HepG2 (cell line): ENCODE data around the gene TRDN. TPM values are rescaled to one million over a fixed set of nuclear protein-coding genes. Genes with fewer than 3 reads are reported as not detected.

Experiments used
- ATAC-seq: fragments of 200-7000 bp; cut with Tn5 transposase; 3 replicates; pipeline ENCODE4 v1.9.1; 2020; ENCODE audit warnings: mild to moderate bottlenecking, moderate library complexity
- BruUV-seq: library from RNA; stranded (reverse); fragments of 400-500 nt; replicated peaks from 2 replicates; lab custom pipeline; 2021; lab: Mats Ljungman, UMichigan
- CTCF ChIA-PET: fragments of 300-600 bp; formaldehyde crosslinking; extraction: SDS; loops from one replicate; lab custom pipeline; 2021; ENCODE audit warnings: low total read pairs, inconsistent platforms, low intra/inter-chr PET ratio; lab: Yijun Ruan, JAX
- POLR2A ChIA-PET: fragments of 350-600 bp; sonication (Branson Sonifier 250); formaldehyde crosslinking; loops from one replicate; lab custom pipeline; 2020; ENCODE audit warnings: antibody characterized with exemption, inconsistent platforms; lab: Yijun Ruan, JAX
- DNase-seq: peaks from one replicate; pipeline ENCODE4 v3.0.0-alpha.2; 2015; ENCODE audit warnings: low spot score
- FAIRE-seq: peaks from 3 replicates; lab custom pipeline; 2011; peaks lifted over from hg19 to GRCh38; lab: Jason Lieb, UNC
- H2AFZ ChIP-seq: one replicate; pipeline ENCODE4 v1.6.1; 2011; ENCODE audit warnings: low read length, inconsistent platforms
- H3K27ac ChIP-seq: fragments of 300-600 bp; 3 replicates; pipeline ENCODE4 v1.8.0; 2011; ENCODE audit warnings: mixed run types, mild to moderate bottlenecking, mixed read lengths, low read length, inconsistent platforms; ENCODE audit not compliant: insufficient read depth; ENCODE audit errors: extremely low read length
- H3K27me3 ChIP-seq, 2 experiments: fragments of 200-600 bp in 1 of 2; 2 replicates in 1 of 2; 3 replicates in 1 of 2; pipeline versions ENCODE4 v1.6.0 to v1.8.0; 2011; ENCODE audit warnings: low read length in 2 of 2, mild to moderate bottlenecking in 2 of 2, moderate library complexity in 2 of 2, inconsistent platforms in 1 of 2; ENCODE audit not compliant: insufficient read depth in 2 of 2, control insufficient read depth in 1 of 2
- H3K36me3 ChIP-seq, 2 experiments: fragments of 200-600 bp in 1 of 2; replicated peaks in 1 of 2; 2 replicates in 1 of 2; 3 replicates in 1 of 2; pipeline versions ENCODE4 v1.5.1 to v1.8.0; 2011; ENCODE audit warnings: low read length in 2 of 2, inconsistent platforms in 1 of 2; ENCODE audit not compliant: insufficient read depth in 2 of 2, control insufficient read depth in 1 of 2
- H3K4me1 ChIP-seq: 2 replicates; pipeline ENCODE4 v1.5.1; 2012; ENCODE audit warnings: low read length, inconsistent platforms; ENCODE audit not compliant: insufficient read depth
- H3K4me2 ChIP-seq: 2 replicates; pipeline ENCODE4 v1.6.0; 2011; ENCODE audit warnings: low read depth, low read length, inconsistent platforms
- H3K4me3 ChIP-seq, 3 experiments: fragments of 200-600 bp in 1 of 3; sonication (generic), shearing (Covaris generic) in 1 of 3; replicated peaks in 1 of 3; 2 replicates each; pipeline ENCODE4 v1.5.1; 2011 to 2016; ENCODE audit warnings: low read length in 3 of 3, inconsistent platforms in 2 of 3, low read depth in 2 of 3, mild to moderate bottlenecking in 2 of 3, control low read depth in 1 of 3, mixed read lengths in 1 of 3; ENCODE audit not compliant: insufficient read depth in 1 of 3
- H3K79me2 ChIP-seq: one replicate; pipeline ENCODE4 v1.6.1; 2011; ENCODE audit warnings: low read length, inconsistent platforms; ENCODE audit not compliant: insufficient read depth
- H3K9ac ChIP-seq: 2 replicates; pipeline ENCODE4 v1.6.0; 2011; ENCODE audit warnings: mild to moderate bottlenecking, low read depth, low read length, inconsistent platforms; ENCODE audit not compliant: insufficient read depth
- H3K9me3 ChIP-seq: 2 replicates; pipeline ENCODE4 v1.5.1; 2012; ENCODE audit warnings: mild to moderate bottlenecking, low read length
- H4K20me1 ChIP-seq: 2 replicates; pipeline ENCODE4 v1.6.0; 2011; ENCODE audit warnings: inconsistent platforms, mild to moderate bottlenecking, low read length, moderate library complexity; ENCODE audit not compliant: insufficient read depth
- AGO1 ChIP-seq: fragments of 200-400 bp; formaldehyde crosslinking; IDR thresholded peaks from 2 replicates; pipeline ENCODE4 v1.6.1; 2017; ENCODE audit warnings: mild to moderate bottlenecking, low read depth, low read length, moderate library complexity; ENCODE audit not compliant: poor library complexity, severe bottlenecking
- ATRX ChIP-seq: sonication (generic); formaldehyde crosslinking; IDR thresholded peaks from 2 replicates; pipeline ENCODE4 v1.4.0; 2020; ENCODE audit warnings: missing genetic modification reagents, borderline replicate concordance
- IKZF4 ChIP-seq: sonication (generic); formaldehyde crosslinking; IDR thresholded peaks from 2 replicates; pipeline ENCODE4 v1.5.1; 2020; ENCODE audit warnings: borderline replicate concordance, mild to moderate bottlenecking, low read depth, missing genetic modification reagents; ENCODE audit errors: not compliant biosample characterization
- PHF20 ChIP-seq: sonication (generic); formaldehyde crosslinking; IDR thresholded peaks from 2 replicates; pipeline ENCODE4 v1.5.0; 2020; ENCODE audit warnings: mild to moderate bottlenecking, missing genetic modification reagents
- RELA ChIP-seq: sonication (generic); formaldehyde crosslinking; IDR thresholded peaks from 2 replicates; pipeline ENCODE4 v1.4.0; 2020; ENCODE audit warnings: missing genetic modification reagents
- SOX13 ChIP-seq, 3 experiments: fragments of 450-650 bp in 1 of 3; sonication (generic) in 1 of 3; formaldehyde crosslinking in 1 of 3; IDR thresholded peaks in 2 of 3; conservative IDR thresholded peaks in 1 of 3; 2 replicates each; pipeline versions ENCODE4 v1.5.0 to v1.6.1; 2016 to 2020; ENCODE audit warnings: antibody characterized with exemption in 1 of 3, mild to moderate bottlenecking in 1 of 3, missing compliant biosample characterization in 1 of 3, missing genetic modification reagents in 1 of 3, moderate library complexity in 1 of 3
- XRCC5 ChIP-seq: fragments of 200-400 bp; formaldehyde crosslinking; optimal IDR thresholded peaks from 2 replicates; pipeline ENCODE3; 2017; ENCODE audit warnings: mild to moderate bottlenecking, low read length
- ZFP36L1 ChIP-seq: sonication (generic); formaldehyde crosslinking; IDR thresholded peaks from 2 replicates; pipeline ENCODE4 v1.8.0; 2022; ENCODE audit warnings: mild to moderate bottlenecking, missing genetic modification reagents, moderate library complexity
- ZSCAN12 ChIP-seq: sonication (generic); formaldehyde crosslinking; IDR thresholded peaks from 2 replicates; pipeline ENCODE4 v1.9.0; 2021; ENCODE audit warnings: mild to moderate bottlenecking, missing genetic modification reagents
- WGBS: methylation state at CpG from one replicate; pipeline ENCODE4 v1.1.6; 2017; ENCODE audit warnings: low lambda C conversion rate; 5-methylcytosine and 5-hydroxymethylcytosine counted together
- in situ Hi-C: cut with HindIII; loops from 2 replicates; pipeline ENCODE4 v1.10.0; 2017; ENCODE audit warnings: low pct_unique_long_range_greater_than_20kb; ENCODE audit not compliant: extremely low pct_ligation_motif_present
- intact Hi-C: fragments of 100-400 bp; cut with micrococcal nuclease; formaldehyde crosslinking; loops from one replicate; pipeline ENCODE4 v1.10.0; 2022; ENCODE audit not compliant: unreplicated experiment
- polyA plus RNA-seq, 8 experiments: library from polyadenylated mRNA; depleted of rRNA in 3 of 8; stranded (reverse) in 7 of 8; unstranded in 1 of 8; fragments of >200 nt; fragmentation: Illumina TruSeq in 4 of 8; extraction: Trizol in 4 of 8; gene quantifications; 2 replicates each; pipeline versions ENCODE4 v1.2.1 to v1.2.3, GENCODE V29; 2011 to 2016; ENCODE audit warnings: low read depth in 4 of 8, missing spikeins in 1 of 8, mixed read lengths in 1 of 8; ENCODE audit not compliant: insufficient read depth in 1 of 8
- total RNA-seq, 5 experiments: library from RNA; depleted of rRNA; stranded (reverse); fragments of >200 nt; fragmentation: Illumina TruSeq; extraction: Trizol; gene quantifications; 2 replicates each; pipeline ENCODE4 v1.2.3, GENCODE V29; 2016; ENCODE audit warnings: low read depth in 1 of 5
- TF ChIP-seq, protein P1 (sequence below): sonication (generic); formaldehyde crosslinking; IDR thresholded peaks from 2 replicates; pipeline ENCODE4 v1.5.1; 2020; ENCODE audit warnings: missing genetic modification reagents, mild to moderate bottlenecking, borderline replicate concordance
- TF ChIP-seq, protein P2 (sequence below): IDR thresholded peaks from 2 replicates; pipeline ENCODE4 v1.6.1; 2012; ENCODE audit warnings: low read depth, low read length, improper control_type of control experiment

Gene TRDN
- total and polyA plus RNA-seq, 2 of the 13 experiments (the other 11 are each of a cell fraction or from before 2014, with no cell fraction given), result not detected

DNA sequence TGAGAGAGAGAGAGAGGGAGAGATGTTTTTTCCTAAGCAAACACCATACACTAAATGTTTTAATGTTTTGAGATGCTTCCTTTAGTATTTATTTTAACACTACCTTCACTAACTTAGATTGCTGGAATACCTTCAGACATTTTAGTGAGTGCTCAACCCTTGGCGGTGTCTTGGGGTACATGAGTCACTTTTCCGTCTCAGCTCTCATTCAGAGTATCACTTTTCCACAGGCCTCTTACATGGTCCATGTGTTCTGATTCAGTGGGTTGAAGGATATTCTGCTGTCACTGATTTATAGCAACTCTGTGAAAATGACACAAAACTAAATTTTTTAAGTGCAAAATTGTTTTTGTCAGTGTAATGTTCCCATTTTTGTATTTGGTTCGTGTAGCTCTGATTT is 422.8 kb downstream of the TRDN start:
- WGBS, result 45% methylated on average over 3 of the region's 3 CpGs
- intact Hi-C loops, result no loop called here
- Histone ChIP-seq H4K20me1 (no peaks in the 10 kb centered on the region), H3K4me2 (no peak overlapping the region), H3K27me3 (no peaks in the 10 kb centered on the region), H3K36me3 (no peaks in the 10 kb centered on the region), H3K27ac (no peak overlapping the region), H3K4me3 (no peak overlapping the region), H3K4me1 (no peaks in the 10 kb centered on the region), H3K79me2 (no peaks in the 10 kb centered on the region), H3K9ac (no peak overlapping the region), H2AFZ (no peak overlapping the region), H3K9me3 (peaks cover 84% of the 10 kb centered on the region)
- FAIRE-seq, result no peak
- POLR2A ChIA-PET, result no interaction called here
- CTCF ChIA-PET, result no interaction called here
- in situ Hi-C loops, result no loop called here
- no peak for DNase-seq
- no peak for TF ChIP-seq ATRX (CRISPR knock-in tag)
- no peak for TF ChIP-seq SOX13 (IDR thresholded peaks at IDR 0.05)
- TF ChIP-seq SOX13 (CRISPR knock-in tag; conservative IDR thresholded peaks at IDR 0.05 in 1 of 2, IDR thresholded peaks at IDR 0.05 in 1 of 2), result no peak
- no peak for TF ChIP-seq PHF20
- TF ChIP-seq IKZF4, result no peak
- no peak for TF ChIP-seq RELA (CRISPR knock-in tag)
- TF ChIP-seq, protein P1, sequence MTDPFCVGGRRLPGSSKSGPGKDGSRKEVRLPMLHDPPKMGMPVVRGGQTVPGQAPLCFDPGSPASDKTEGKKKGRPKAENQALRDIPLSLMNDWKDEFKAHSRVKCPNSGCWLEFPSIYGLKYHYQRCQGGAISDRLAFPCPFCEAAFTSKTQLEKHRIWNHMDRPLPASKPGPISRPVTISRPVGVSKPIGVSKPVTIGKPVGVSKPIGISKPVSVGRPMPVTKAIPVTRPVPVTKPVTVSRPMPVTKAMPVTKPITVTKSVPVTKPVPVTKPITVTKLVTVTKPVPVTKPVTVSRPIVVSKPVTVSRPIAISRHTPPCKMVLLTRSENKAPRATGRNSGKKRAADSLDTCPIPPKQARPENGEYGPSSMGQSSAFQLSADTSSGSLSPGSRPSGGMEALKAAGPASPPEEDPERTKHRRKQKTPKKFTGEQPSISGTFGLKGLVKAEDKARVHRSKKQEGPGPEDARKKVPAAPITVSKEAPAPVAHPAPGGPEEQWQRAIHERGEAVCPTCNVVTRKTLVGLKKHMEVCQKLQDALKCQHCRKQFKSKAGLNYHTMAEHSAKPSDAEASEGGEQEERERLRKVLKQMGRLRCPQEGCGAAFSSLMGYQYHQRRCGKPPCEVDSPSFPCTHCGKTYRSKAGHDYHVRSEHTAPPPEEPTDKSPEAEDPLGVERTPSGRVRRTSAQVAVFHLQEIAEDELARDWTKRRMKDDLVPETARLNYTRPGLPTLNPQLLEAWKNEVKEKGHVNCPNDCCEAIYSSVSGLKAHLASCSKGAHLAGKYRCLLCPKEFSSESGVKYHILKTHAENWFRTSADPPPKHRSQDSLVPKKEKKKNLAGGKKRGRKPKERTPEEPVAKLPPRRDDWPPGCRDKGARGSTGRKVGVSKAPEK (CRISPR knock-in tag), result no peak
- no peak for TF ChIP-seq ZSCAN12 (CRISPR knock-in tag)
- TF ChIP-seq AGO1, result no peak
- TF ChIP-seq, protein P2, sequence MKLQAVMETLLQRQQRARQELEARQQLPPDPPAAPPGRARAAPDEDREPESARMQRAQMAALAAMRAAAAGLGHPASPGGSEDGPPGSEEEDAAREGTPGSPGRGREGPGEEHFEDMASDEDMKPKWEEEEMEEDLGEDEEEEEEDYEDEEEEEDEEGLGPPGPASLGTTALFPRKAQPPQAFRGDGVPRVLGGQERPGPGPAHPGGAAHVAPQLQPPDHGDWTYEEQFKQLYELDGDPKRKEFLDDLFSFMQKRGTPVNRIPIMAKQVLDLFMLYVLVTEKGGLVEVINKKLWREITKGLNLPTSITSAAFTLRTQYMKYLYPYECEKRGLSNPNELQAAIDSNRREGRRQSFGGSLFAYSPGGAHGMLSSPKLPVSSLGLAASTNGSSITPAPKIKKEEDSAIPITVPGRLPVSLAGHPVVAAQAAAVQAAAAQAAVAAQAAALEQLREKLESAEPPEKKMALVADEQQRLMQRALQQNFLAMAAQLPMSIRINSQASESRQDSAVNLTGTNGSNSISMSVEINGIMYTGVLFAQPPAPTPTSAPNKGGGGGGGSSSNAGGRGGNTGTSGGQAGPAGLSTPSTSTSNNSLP, result no peak
- no peak for TF ChIP-seq XRCC5
- TF ChIP-seq ZFP36L1 (CRISPR knock-in tag), result no peak
- BruUV-seq, result no TSS peak
- no peak for ATAC-seq
